HEK293T (cell line): ENCODE data around the gene PTPN1.

Source experiments
- ARNT ChIP-seq: fragments of 450-650 bp; IDR thresholded peaks from 2 replicates; pipeline ENCODE4 v1.6.1; 2017; ENCODE audit warnings: mild to moderate bottlenecking
- CTBP1 ChIP-seq: fragments of 450-650 bp; IDR thresholded peaks from 2 replicates; pipeline ENCODE4 v1.6.1; 2016; ENCODE audit warnings: borderline replicate concordance
- ELF4 ChIP-seq: fragments of 450-650 bp; IDR thresholded peaks from 2 replicates; pipeline ENCODE4 v1.6.1; 2017; ENCODE audit warnings: antibody characterized with exemption
- FOXA1 ChIP-seq: fragments of 450-650 bp; IDR thresholded peaks from 2 replicates; pipeline ENCODE4 v1.6.1; 2016; ENCODE audit warnings: mild to moderate bottlenecking
- FOXK2 ChIP-seq: fragments of 450-650 bp; IDR thresholded peaks from 2 replicates; pipeline ENCODE4 v1.6.1; 2016; ENCODE audit warnings: mild to moderate bottlenecking
- FOXM1 ChIP-seq: fragments of 450-650 bp; IDR thresholded peaks from 2 replicates; pipeline ENCODE4 v1.6.1; 2017; ENCODE audit warnings: mild to moderate bottlenecking, borderline replicate concordance
- HDGF ChIP-seq: fragments of 450-650 bp; IDR thresholded peaks from 2 replicates; pipeline ENCODE4 v1.6.1; 2017; ENCODE audit warnings: antibody characterized with exemption, borderline replicate concordance
- LEF1 ChIP-seq: fragments of 450-650 bp; IDR thresholded peaks from 2 replicates; pipeline ENCODE4 v1.6.1; 2017; ENCODE audit warnings: mild to moderate bottlenecking, borderline replicate concordance
- NFRKB ChIP-seq: fragments of 450-650 bp; IDR thresholded peaks from 2 replicates; pipeline ENCODE4 v1.6.1; 2016; ENCODE audit warnings: mild to moderate bottlenecking, moderate library complexity
- SP1 ChIP-seq: fragments of 450-650 bp; IDR thresholded peaks from 2 replicates; pipeline ENCODE4 v1.6.1; 2017
- TARDBP ChIP-seq: fragments of 450-650 bp; IDR thresholded peaks from 2 replicates; pipeline ENCODE4 v1.6.1; 2016
- ZNF384 ChIP-seq: fragments of 450-650 bp; IDR thresholded peaks from 2 replicates; pipeline ENCODE4 v1.6.1; 2016

GRCh38 chr20:50528804-50529351, 18.7 kb downstream of the PTPN1 start:
- TF ChIP-seq FOXK2: no peak
- no peak for TF ChIP-seq SP1
- no peak for TF ChIP-seq FOXM1
- TF ChIP-seq ZNF384: no peak
- TF ChIP-seq LEF1: no peak
- TF ChIP-seq HDGF: no peak
- TF ChIP-seq ELF4: no peak
- TF ChIP-seq CTBP1: no peak
- TF ChIP-seq TARDBP: no peak
- no peak for TF ChIP-seq NFRKB
- no peak for TF ChIP-seq ARNT
- no peak for TF ChIP-seq FOXA1
